HEK293 (cell line): ENCODE data around the gene HERC3.

Source experiments
- CTCF ChIP-seq: fragments of 450-650 bp; formaldehyde crosslinking; IDR thresholded peaks from 2 replicates; pipeline ENCODE4 v1.5.1; 2016; ENCODE audit warnings: missing biosample characterization, missing genetic modification characterization
- IKZF3 ChIP-seq: fragments of 450-650 bp; IDR thresholded peaks from 2 replicates; pipeline ENCODE4 v1.5.0; 2018; ENCODE audit warnings: missing biosample characterization, mild to moderate bottlenecking, missing genetic modification characterization, moderate library complexity
- REPIN1 ChIP-seq: fragments of 450-650 bp; formaldehyde crosslinking; IDR thresholded peaks from 2 replicates; pipeline ENCODE4 v1.5.1; 2017; ENCODE audit warnings: missing biosample characterization, missing genetic modification characterization, low read depth
- SP2 ChIP-seq: fragments of 450-650 bp; formaldehyde crosslinking; IDR thresholded peaks from 2 replicates; pipeline ENCODE4 v1.5.1; 2016; ENCODE audit warnings: missing biosample characterization, missing genetic modification characterization
- ZBTB49 ChIP-seq: fragments of 450-650 bp; formaldehyde crosslinking; IDR thresholded peaks from 2 replicates; pipeline ENCODE4 v1.5.1; 2016; ENCODE audit warnings: missing biosample characterization, missing genetic modification characterization, low read depth
- ZNF10 ChIP-seq: fragments of 450-650 bp; formaldehyde crosslinking; IDR thresholded peaks from 2 replicates; pipeline ENCODE4 v1.5.1; 2017; ENCODE audit warnings: missing biosample characterization, missing genetic modification characterization
- ZNF404 ChIP-seq: fragments of 450-650 bp; formaldehyde crosslinking; IDR thresholded peaks from 2 replicates; pipeline ENCODE4 v1.5.1; 2017; ENCODE audit warnings: missing biosample characterization, missing genetic modification characterization

- TF ChIP-seq IKZF3 (tag by site-specific recombination) (no peak), REPIN1 (no peak), ZBTB49 (tag by site-specific recombination) (no peak), CTCF (tag by site-specific recombination) (no peak), ZNF10 (tag by site-specific recombination) (no peak), ZNF404 (tag by site-specific recombination) (no peak), SP2 (tag by site-specific recombination) (no peak)
Measured at GRCh38 chr4:88725986-88726385, 133.7 kb downstream of the HERC3 start.
